ENCODE data around the gene RSPH10B2. TPM values are rescaled to one million over a fixed set of nuclear protein-coding genes. Genes with fewer than 3 reads are reported as not detected.
"Not testable (repeated sequence)": the region's sequence is repeated elsewhere in the genome, so short reads cannot be mapped to it uniquely, and the experiment has no call there.

Gene RSPH10B2
- polyA plus RNA-seq, 1 donor: 0.78 TPM

DNA sequence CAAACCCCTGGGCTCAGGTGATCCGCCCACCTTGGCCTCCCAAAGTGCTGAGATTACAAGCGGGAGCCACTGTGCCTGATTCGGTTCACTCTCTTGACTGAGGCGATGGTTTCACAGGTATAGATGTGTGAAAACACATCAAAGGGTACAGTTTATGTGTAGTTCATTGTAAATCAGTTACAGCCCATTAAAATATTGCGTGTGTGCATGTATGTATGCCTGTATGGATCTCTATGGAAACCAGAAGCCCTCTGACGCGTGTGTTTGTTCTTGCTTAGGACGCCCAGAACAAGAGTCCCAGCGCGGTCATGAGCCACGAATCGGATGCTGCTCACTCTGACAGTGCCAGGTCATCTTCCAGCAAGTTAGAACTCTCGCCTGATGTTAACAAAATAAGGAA lies 35.5 kb downstream of the RSPH10B2 start:
- not testable (repeated sequence) for DNase-seq (ENCODE audit: low read depth)

DNA sequence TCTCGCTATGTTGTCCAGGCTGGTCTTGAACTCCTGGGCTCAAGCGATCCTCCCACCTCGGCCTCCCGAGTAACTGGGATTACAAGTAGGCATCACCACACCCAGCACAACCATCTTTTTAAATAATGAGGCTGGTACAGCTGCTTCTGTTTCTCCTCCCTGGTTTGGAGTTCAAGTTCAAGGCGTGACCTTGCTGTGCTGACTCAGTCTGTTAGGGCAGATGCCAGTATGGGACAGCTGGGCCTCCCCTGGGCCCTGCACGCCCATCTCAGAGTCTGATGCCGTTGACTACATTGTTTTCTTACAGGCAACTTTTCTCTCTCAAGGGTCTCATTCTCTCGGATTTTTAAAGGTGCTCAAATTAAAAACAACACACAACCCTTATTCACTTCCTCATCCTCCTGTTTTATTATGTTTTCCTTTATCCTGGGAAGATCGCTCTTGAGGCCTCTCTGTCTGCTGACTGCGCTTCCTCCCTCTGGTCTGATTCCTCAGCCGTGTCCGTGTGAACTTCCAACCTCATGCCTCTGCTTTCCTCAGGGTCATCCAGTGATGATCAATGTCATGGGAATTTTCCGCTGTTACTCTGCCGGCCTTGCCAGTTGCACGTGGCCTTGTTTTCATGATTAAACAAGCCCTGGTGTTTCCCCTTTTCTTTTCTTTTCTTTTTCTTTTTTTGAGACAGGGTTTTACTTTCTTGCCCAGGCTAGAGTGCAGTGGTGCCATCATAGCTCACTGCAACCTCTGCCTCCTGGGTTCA lies 38.4 kb downstream of the RSPH10B2 start:
- peak; percentile 1 for DNase-seq (ENCODE audit: low read depth)

DNA sequence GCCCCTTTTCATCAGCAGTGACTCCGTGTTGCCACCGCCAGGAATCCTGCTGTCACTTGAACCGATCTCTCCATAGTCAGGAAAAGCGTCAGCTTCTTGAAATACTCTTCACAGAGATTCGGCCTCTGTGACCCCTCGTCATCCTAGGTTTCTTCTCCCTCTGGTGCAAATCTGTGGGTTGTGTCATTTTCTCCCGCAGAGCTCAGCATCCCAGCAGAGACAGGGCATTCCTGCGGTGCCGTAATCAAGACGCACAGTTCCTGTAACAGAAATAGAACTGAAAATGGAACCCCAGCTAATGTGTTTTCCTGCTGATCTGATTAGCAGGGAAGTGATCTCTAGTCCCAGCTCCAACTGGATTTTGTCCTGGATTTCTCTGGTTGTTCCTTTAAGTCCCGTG lies 40.4 kb downstream of the RSPH10B2 start:
- DNase-seq (ENCODE audit: low read depth): not testable (repeated sequence)

DNA sequence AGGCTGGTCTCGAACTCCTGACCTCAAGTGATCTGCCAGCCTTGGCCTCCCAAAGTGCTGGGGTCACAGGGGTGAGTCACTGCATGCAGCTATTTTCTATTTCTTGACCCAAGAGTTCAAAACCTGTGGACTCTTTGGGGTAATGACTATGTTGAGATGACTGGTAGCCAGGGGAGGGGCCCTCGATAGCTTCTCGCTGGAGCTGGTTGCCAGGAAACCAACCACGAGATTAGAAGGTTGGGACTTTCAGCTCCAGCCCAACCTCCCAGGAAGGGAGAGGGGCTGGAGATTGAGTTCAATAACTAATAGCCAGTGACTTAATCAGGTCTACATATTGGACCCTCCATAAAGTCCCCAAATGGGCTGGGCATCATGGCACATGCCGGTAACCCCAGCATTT lies 43.3 kb downstream of the RSPH10B2 start:
- not testable (repeated sequence) for DNase-seq (ENCODE audit: low read depth)

GRCh38 chr7:6798047-6798446 lies 44.1 kb downstream of the RSPH10B2 start:
- DNase-seq (ENCODE audit: low read depth): not testable (repeated sequence)

DNA sequence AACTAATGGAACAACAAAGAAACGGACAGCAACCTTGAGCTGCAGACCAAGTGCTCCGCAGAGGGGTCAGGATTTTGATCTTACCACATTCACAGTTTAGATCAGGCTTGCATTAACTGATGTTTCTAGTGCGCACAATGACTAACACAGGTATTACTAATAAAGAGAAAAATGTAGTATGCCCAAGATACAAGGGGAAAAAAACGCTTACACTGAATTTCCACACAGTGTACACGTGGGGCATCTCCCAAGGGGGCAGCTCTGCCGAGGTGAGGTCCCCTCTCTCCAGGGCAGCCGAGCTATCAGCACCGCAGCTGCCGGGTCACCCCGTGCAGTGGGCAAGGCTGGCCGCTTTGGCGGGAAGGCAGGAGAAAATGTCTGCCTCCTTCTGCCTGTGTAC lies 46.0 kb downstream of the RSPH10B2 start:
- DNase-seq (ENCODE audit: low read depth): not testable (repeated sequence)

- DNase-seq (ENCODE audit: low read depth): not testable (repeated sequence)
Observed at GRCh38 chr7:6800331-6800730, 46.4 kb downstream of the RSPH10B2 start.

DNA sequence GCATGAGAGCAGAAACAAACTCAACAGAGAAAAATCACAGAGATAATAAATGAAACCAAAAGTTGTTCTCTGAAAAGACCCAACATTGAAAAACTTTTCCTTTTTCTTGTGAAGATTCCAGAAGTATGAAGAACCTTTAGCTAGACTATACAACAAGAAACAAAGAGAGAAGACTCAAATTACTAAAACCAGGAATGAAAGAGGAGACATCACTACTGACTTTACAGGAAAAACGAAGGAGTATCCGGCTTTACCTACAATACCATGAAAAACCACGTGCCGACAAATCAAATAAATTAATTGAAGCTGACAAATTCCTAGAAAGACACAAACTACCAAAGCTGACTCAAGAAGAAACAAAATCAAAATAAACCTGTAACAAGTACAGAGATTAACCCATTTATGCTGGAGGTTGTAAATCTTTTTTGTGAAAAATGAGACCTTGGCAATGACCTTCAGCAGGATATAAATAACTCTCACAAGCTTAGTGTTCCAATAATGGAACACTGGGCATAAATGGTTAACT lies 53.6 kb downstream of the RSPH10B2 start:
- not testable (repeated sequence) for DNase-seq (ENCODE audit: low read depth)

GRCh38 chr7:6807959-6808358 lies 54.1 kb downstream of the RSPH10B2 start:
- not testable (repeated sequence) for DNase-seq (ENCODE audit: low read depth)

DNA sequence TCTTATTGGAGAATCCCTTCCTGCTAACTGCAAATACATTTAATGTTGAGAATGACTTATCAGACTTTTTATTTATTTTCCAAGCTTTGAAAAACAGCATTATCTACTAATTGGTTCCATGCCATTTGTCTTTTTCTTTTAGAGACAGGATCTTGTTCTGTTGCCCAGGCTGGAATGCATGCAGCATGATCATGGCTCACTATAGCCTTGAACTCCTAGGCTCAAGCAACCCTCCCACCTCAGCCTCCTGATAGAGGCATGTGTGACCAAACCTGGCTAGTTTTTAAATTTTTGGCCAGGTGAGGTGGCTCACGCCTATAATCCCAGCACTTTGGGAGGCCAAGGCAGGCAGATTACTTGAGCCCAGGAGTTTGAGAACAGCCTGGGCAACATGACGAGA lies 59.1 kb downstream of the RSPH10B2 start:
- not testable (repeated sequence) for DNase-seq (ENCODE audit: low read depth)

GRCh38 chr7:6815470-6815869 lies 61.6 kb downstream of the RSPH10B2 start:
- not testable (repeated sequence) for DNase-seq (ENCODE audit: low read depth)

DNA sequence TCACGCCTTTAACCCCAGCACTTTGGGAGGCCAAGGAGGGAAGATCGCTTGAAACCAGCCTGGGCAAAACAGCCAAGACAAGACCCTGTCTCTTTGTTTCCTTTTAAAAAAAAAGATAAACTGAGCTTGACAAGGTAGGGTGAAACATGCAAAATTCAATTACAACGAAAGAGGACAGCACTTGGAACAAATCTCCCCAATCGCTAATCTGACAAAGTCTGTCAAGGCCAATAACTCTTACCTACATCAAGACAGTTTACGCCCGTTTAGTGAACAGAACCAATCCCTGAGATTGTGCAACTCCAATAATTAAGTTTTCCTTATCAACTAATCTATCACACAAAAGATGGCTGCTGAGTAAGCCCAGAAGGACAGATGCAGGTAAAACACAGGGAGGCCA lies 67.7 kb downstream of the RSPH10B2 start:
- DNase-seq (ENCODE audit: low read depth): not testable (repeated sequence)

DNA sequence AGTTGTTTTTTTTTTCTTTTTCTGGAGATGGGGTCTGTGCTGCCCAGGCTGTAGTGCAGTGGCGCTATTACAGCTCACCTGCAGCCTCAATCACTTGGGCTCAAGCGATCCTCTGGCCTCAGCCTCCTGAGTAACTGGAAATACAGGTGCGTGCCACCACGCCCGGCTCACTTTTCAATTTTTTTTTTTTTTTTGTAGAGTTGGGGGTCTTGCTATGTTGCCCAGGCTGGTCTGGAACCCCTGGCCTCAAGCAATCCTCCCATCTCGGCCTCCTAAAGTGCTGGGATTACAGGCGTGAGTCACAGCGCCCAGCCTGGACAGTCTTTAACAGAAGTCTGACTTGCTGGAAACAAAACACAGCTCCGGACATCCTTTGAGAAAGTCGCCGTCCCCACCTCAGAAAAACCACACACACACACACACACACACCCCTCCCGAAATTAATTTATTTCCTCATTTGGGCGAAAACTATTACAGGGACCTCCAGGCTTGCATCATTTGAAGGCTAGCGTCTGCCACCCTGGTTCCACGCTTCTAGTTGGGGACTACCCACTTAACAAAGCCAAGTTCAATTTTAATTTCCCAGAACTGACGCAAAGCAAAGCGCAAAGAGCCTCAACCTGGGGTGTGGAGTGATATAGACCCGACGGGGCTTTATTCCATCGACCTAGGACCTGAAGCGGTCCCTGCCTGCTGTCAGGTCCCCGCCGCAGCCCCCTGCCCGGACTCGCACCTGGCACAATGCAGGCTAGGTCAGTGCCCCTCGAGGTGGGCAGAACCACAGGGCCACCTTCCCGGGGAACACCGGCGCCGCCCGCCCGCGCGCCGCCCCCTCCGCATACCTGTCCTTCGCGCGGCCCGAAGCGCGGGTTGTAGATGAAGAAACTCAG lies 71.6 kb downstream of the RSPH10B2 start:
- not testable (repeated sequence) for DNase-seq (ENCODE audit: low read depth)

DNA sequence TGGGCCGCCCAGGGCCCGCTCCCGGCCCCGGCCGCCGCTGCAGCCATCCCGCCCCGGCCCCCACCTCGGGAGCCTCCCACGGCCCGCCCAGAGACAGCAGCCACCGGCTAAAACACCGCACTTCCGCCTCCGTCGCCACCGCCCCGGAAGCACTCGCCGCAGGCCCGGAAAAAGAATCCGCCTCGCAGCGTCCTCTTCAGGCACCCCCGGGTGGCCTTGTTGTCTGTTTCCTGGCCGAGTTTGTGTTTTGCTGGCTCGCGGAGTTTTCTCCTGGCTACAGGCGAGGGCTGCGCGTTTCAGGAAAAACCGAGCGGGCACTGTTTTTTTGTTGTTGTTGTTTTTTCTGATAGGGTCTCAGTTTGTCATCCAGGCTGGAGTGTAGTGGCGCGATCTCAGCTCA lies 72.2 kb downstream of the RSPH10B2 start, which contains the start of gene CCZ1B:
Gene CCZ1B, minus strand, starts transcription at position 125 of the 400 bp plus-strand sequence. Its CDS starts 78 bp downstream, at position 47.
- peak; percentile 8 for DNase-seq (ENCODE audit: low read depth)

DNA sequence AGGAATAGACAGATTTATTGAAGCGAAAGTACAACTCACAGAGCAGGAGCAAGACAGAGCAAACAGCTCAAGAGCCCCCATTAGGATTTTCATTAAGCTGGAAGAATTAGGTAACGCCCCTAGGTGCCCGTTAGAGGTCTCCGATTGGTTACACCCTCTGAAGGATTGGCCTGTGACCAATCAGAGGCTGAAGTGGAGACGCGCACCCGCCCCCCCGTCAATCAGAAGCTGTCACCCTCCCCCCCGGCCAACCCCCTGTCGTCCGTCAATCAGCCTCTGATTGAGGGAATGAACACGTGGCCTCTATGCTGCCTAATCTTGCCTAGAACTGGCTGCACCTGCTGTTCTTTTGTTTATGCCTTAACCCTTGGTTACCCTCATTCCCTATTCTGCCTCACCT lies 73.3 kb downstream of the RSPH10B2 start:
- not testable (repeated sequence) for DNase-seq (ENCODE audit: low read depth)

DNA sequence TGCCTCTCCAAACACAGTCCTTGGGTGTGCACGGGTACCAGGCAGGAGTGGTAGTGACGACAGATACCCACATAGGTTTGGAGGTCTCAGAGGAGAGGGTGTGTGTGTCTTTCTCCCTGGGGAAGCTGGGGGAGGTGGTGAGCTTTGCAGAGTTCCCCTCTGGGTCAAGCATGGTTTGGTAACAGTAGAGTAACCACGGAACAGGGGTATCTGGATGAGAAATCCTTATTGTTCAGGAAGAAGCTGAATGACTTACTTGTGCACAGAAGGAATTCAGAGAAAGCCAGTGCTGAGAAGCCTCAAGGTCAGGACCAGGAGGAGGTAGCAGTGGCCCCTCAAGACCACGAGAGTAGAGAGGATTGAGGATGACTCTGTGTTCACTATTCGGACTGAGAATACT lies 75.7 kb downstream of the RSPH10B2 start:
- DNase-seq (ENCODE audit: low read depth): not testable (repeated sequence)

DNA sequence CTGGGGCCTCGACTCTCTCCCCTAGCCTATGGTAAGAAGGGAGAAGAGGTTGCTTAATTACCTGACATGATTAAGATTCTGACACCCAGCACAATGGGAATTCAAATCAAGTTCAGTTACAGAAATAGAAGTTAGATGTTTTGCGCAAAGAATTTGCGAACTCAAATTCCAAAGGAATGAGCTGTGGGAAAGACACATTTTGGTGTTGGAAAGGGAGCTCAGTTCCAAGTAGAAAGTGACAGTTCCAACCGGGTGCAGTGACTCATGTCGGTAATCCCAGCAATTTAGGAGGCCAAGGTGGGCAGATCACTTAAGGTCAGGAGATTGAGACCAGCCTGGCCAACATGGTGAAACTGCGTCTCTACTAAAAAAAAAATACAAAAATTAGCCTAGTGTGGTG lies 76.1 kb downstream of the RSPH10B2 start:
- not testable (repeated sequence) for DNase-seq (ENCODE audit: low read depth)

GRCh38 chr7:6831018-6831725 lies 77.3 kb downstream of the RSPH10B2 start:
- no peak for DNase-seq (ENCODE audit: low read depth)

GRCh38 chr7:6833636-6834035 lies 79.7 kb downstream of the RSPH10B2 start:
- DNase-seq (ENCODE audit: low read depth): no peak

DNA sequence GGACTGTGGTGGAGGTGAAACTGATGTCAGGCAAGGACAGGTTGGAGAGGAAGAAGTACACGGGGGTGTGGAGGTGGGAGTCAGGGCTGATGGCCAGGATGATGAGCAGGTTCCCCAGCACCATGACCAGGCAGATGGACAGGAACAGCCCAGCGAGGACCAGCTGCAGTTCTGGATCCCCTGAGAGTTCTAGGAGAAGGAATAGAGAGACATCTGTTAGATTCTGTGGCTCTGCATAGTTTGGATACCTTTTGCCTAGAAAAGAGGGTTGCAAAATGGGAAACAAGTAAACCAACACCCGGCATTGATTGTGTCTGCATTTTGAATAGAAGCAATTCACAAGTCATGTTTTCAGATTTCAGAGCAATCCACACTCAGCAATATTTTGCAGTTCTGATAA lies 81.6 kb downstream of the RSPH10B2 start:
- not testable (repeated sequence) for DNase-seq (ENCODE audit: low read depth)

GRCh38 chr7:6837081-6837480 lies 83.2 kb downstream of the RSPH10B2 start:
- not testable (repeated sequence) for DNase-seq (ENCODE audit: low read depth)

Measured in forelimb muscle (tissue), 1 donor.